ENCODE data around the gene SHTN1. TPM values are rescaled to one million over a fixed set of nuclear protein-coding genes. Genes with fewer than 3 reads are reported as not detected.

The SHTN1 gene
- total RNA-seq, 2 donors from 2014 or later, result 3.2 to 4.8 TPM

GRCh38 chr10:116973371-116973905 is 31.5 kb downstream of the SHTN1 start:
- H3K4me3 ChIP-seq, result no peak overlapping the region
- no peaks in the 10 kb centered on the region for H3K4me1 ChIP-seq
- H3K9me3 ChIP-seq, result no peaks in the 10 kb centered on the region
- no peaks in the 10 kb centered on the region for H3K36me3 ChIP-seq
- H3K27ac ChIP-seq, result no peak overlapping the region
- no peaks in the 10 kb centered on the region for H3K27me3 ChIP-seq
- no peak for DNase-seq (ENCODE audit: low spot score)
- no peak for TF ChIP-seq CTCF (IDR thresholded peaks at IDR 0.05)

GRCh38 chr10:116972131-116972530 is 32.9 kb downstream of the SHTN1 start:
- Histone ChIP-seq H3K4me3 (no peak overlapping the region), H3K4me1 (no peaks in the 10 kb centered on the region), H3K36me3 (no peaks in the 10 kb centered on the region), H3K9me3 (no peaks in the 10 kb centered on the region), H3K27ac (no peak overlapping the region), H3K27me3 (no peaks in the 10 kb centered on the region)
- DNase-seq (ENCODE audit: low spot score), result no peak
- no peak for TF ChIP-seq CTCF (IDR thresholded peaks at IDR 0.05)

GRCh38 chr10:116970050-116970449 is 34.9 kb downstream of the SHTN1 start:
- no peak for TF ChIP-seq CTCF (IDR thresholded peaks at IDR 0.05)
- Histone ChIP-seq H3K27me3 (no peaks in the 10 kb centered on the region), H3K27ac (no peak overlapping the region), H3K9me3 (no peaks in the 10 kb centered on the region), H3K4me1 (no peaks in the 10 kb centered on the region), H3K36me3 (no peaks in the 10 kb centered on the region), H3K4me3 (no peak overlapping the region)
- no peak for DNase-seq (ENCODE audit: low spot score)

- Histone ChIP-seq H3K36me3 (no peaks in the 10 kb centered on the region), H3K4me3 (no peak overlapping the region), H3K9me3 (no peaks in the 10 kb centered on the region), H3K4me1 (no peaks in the 10 kb centered on the region), H3K27me3 (no peaks in the 10 kb centered on the region), H3K27ac (no peak overlapping the region)
- TF ChIP-seq CTCF (IDR thresholded peaks at IDR 0.05), result no peak
- no peak for DNase-seq (ENCODE audit: low spot score)
These were observed 36.7 kb downstream of the SHTN1 start for GRCh38 chr10:116968331-116968730.

- Histone ChIP-seq H3K4me1 (no peaks in the 10 kb centered on the region), H3K27ac (no peak overlapping the region), H3K27me3 (no peaks in the 10 kb centered on the region), H3K36me3 (no peaks in the 10 kb centered on the region), H3K9me3 (no peaks in the 10 kb centered on the region), H3K4me3 (no peak overlapping the region)
- DNase-seq (ENCODE audit: low spot score), result no peak
- no peak for TF ChIP-seq CTCF (IDR thresholded peaks at IDR 0.05)
These were observed 43.4 kb downstream of the SHTN1 start for GRCh38 chr10:116961406-116962251.

Data from right atrium auricular region (tissue), 2 donors.